HG03135 (cell line): ENCODE data around the gene GREB1.

Source experiments
- ATAC-seq: cut with Tn5 transposase; IDR thresholded peaks from one replicate; pipeline ENCODE4 v1.9.1; 2021; ENCODE audit warnings: mild to moderate bottlenecking, moderate library complexity; ENCODE audit not compliant: unreplicated experiment

Gene GREB1

DNA sequence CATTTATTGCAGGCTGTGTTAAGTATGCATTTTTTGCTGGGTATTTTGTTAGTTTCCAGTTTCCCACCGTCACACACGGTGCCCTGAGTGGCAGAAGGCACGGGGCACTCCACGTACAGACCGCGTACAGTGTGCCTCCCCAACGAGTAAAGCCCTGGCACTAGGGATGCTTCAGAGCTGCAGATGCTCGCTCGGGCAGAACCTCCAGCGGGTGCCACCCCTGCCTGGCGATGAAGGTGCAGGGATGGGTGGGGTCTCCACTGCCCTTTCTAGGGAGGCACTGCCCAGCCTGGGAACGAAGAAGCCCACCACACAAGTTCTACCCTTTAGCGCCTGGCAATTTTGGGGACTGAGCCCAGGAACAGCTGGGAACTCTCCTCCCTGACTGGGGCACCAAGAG lies 4.1 kb downstream of the GREB1 start:
- ATAC-seq, result no peak

GRCh38 chr2:11539317-11540147 lies 5.7 kb downstream of the GREB1 start:
- no peak for ATAC-seq

- no peak for ATAC-seq
These were observed 6.5 kb downstream of the GREB1 start for GRCh38 chr2:11540148-11540995.

- no peak for ATAC-seq
These were observed 7.3 kb downstream of the GREB1 start for GRCh38 chr2:11540996-11541692.

- no peak for ATAC-seq
These were observed 7.9 kb downstream of the GREB1 start for GRCh38 chr2:11541693-11542274.

DNA sequence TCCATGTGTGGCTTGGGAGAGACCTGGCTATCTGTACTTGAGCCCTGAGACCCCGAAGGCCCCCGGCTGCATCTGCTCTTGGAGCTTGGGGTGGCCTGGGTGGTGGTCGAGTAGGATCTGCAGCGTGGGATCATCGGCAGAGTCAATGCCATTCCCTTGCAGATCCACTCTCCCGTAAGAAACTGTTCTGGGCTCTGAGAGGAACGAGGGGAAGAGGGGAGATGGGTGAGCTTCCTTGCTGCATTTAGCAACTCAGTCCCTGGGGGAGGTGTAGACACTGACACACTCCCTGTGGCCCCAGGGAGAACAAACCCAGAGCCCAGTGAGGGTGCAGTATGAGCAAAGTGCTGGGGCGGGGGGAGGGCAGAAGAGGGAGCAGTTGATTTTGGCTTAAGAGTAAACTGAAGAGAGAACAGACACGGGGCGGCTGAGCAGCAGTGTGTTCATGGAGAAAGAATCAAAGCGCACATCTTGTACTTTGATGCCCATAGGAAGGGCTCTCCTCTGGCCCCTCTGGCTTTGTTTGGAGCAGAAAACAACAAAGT lies 8.5 kb downstream of the GREB1 start:
- ATAC-seq, result no peak

GRCh38 chr2:11543337-11544216 lies 9.7 kb downstream of the GREB1 start:
- no peak for ATAC-seq

DNA sequence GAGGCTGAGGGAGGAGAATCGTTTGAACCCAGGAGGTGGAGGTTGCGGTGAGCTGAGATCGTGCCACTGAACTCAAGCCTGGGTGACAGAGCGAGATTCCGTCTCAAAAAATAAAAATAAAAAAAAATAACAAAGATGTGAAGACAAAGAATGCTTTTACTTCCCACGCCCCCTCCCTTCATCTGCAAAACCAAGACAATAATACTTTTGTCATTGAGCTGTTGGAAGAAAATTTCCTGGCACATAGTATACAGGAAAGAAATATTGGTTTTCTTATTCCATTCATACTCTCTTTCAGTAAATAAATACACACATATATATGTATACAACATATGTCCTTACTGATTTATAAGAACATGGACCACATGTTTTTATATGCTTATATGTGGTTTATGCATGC lies 12.2 kb downstream of the GREB1 start:
- ATAC-seq, result no peak

- ATAC-seq, result no peak
These were observed 14.2 kb downstream of the GREB1 start for GRCh38 chr2:11547912-11548497.

GRCh38 chr2:11550302-11550701 lies 16.5 kb downstream of the GREB1 start:
- ATAC-seq, result no peak

- no peak for ATAC-seq
These were observed 17.2 kb downstream of the GREB1 start for GRCh38 chr2:11550901-11551568.

DNA sequence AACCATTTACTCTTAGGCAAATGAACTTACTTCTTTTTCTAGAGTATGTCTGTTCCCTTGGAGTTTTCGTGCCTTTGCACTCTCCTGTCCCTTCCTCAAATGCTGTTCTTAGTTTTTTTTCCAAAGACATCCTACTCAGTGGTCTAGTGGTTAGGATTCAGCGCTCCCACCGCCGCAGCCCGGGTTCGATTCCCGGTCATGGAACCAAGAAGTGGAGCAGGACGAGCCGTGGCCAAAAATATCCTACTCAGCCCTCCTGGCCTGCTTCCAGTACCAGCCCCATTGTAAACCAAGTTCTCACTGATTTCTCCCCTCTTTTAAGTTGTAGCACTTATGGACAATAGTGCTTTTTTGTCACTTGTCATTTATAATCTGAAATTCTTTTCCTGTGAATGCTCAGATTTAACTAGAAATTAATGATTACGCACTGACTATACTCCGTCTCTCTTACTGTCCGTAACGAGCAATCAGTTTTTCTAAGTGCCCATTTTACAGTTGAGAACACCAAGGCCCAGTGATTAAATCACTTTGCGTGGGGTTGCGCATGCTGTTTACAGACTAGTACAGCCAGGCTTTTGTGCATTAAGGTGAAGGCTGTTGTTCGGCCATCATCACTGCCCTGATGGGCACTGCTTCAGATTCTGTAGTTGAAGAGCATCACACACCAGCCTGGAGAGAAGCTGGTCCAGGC lies 17.9 kb downstream of the GREB1 start:
- no peak for ATAC-seq

- ATAC-seq, result no peak
These were observed 18.4 kb downstream of the GREB1 start for GRCh38 chr2:11552260-11552638.

- ATAC-seq, result no peak
These were observed 20.0 kb downstream of the GREB1 start for GRCh38 chr2:11553661-11554398.

DNA sequence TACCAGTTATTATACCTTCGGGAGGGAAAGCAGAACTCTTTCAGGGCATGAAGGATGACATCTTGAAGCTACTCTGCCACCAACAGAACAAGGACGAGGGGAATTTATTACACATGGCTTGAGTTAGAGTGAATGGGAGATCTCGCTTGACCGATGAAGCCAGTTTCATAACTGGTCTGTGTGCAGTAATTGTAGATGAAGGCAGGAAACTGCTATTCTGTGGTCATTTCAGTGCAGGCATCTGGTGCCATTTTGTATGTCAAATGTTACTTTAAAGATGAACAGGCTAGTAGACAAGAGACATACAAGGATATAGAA lies 20.5 kb downstream of the GREB1 start:
- peak; percentile 57 for ATAC-seq

- no peak for ATAC-seq
These were observed 22.4 kb downstream of the GREB1 start for GRCh38 chr2:11556101-11556806.

- no peak for ATAC-seq
These were observed 24.5 kb downstream of the GREB1 start for GRCh38 chr2:11558214-11558886.
